Activated CD8-positive, alpha-beta T cell treated with anti-CD3 and anti-CD28 coated beads for 36 hours (primary cell): ENCODE measurements around the gene LDHB. TPM values are rescaled to one million over a fixed set of nuclear protein-coding genes. Genes with fewer than 3 reads are reported as not detected.
"Not testable (repeated sequence)": the region's sequence is repeated elsewhere in the genome, so short reads cannot be mapped to it uniquely, and the experiment has no call there.

Experiments used
- ATAC-seq: fragments of 200-7000 bp; cut with Tn5 transposase; one replicate; pipeline ENCODE4 v1.10.0; 2021; ENCODE audit warnings: mild to moderate bottlenecking, moderate library complexity
- CTCF ChIA-PET: fragments of 350-600 bp; sonication (Branson Sonifier 250); formaldehyde crosslinking; loops from one replicate; lab custom pipeline; 2021; ENCODE audit warnings: antibody characterized with exemption; lab: Charles Lee
- POLR2A ChIA-PET: fragments of 350-600 bp; sonication (Branson Sonifier 250); formaldehyde crosslinking; loops from one replicate; lab custom pipeline; 2021; ENCODE audit warnings: antibody characterized with exemption; lab: Charles Lee
- DNase-seq: peaks from one replicate; pipeline ENCODE4 v3.0.0-alpha.2; 2020
- H3K27ac Mint-ChIP-seq: one replicate; pipeline ENCODE4 v1.8.0; 2021; ENCODE audit warnings: mild to moderate bottlenecking, mixed read lengths
- H3K27me3 Mint-ChIP-seq: one replicate; pipeline ENCODE4 v1.8.0; 2021; ENCODE audit warnings: mixed read lengths
- H3K36me3 Mint-ChIP-seq: one replicate; pipeline ENCODE4 v1.8.0; 2021; ENCODE audit warnings: low read depth, mixed read lengths
- H3K4me1 Mint-ChIP-seq: one replicate; pipeline ENCODE4 v1.8.0; 2021; ENCODE audit warnings: low read depth, mixed read lengths
- H3K4me3 Mint-ChIP-seq: one replicate; pipeline ENCODE4 v1.8.0; 2021; ENCODE audit warnings: mild to moderate bottlenecking, moderate library complexity, mixed read lengths
- H3K9me3 Mint-ChIP-seq: one replicate; pipeline ENCODE4 v1.8.0; 2021; ENCODE audit warnings: mixed read lengths
- CTCF ChIP-seq: fragments of 200-600 bp; IDR thresholded peaks from one replicate; pipeline ENCODE4 v1.8.0; 2022; ENCODE audit warnings: antibody characterized with exemption, mild to moderate bottlenecking
- intact Hi-C: fragments of 100-400 bp; cut with micrococcal nuclease; formaldehyde crosslinking; loops from one replicate; pipeline ENCODE4 v1.10.0; 2022
- total RNA-seq, 2 experiments: library from RNA; stranded (reverse); gene quantifications; one replicate each; pipeline ENCODE4 v1.2.3, GENCODE V29; 2021

The LDHB gene
- total RNA-seq, 2 experiments from 2014 or later, result 2,161 to 2,384 TPM

GRCh38 chr12:21648378-21648777 is 9.3 kb downstream of the LDHB start:
- POLR2A ChIA-PET, result interaction anchor here (1.0 to 4.3 kb wide), 6 partner anchors 9 to 147 kb away, joined by 3 to 35 read pairs (median 4); partner anchors contain the start of genes GOLT1B, LDHB and RECQL
- no peaks in the 10 kb centered on the region for H3K27me3 Mint-ChIP-seq
- H3K4me1 Mint-ChIP-seq, result peaks cover 86% of the 10 kb centered on the region
- H3K27ac Mint-ChIP-seq, result peak overlapping the region; percentile 28
- no peak for TF ChIP-seq CTCF
- H3K36me3 Mint-ChIP-seq, result peaks cover 85% of the 10 kb centered on the region
- H3K9me3 Mint-ChIP-seq, result no peaks in the 10 kb centered on the region
- H3K4me3 Mint-ChIP-seq, result no peak overlapping the region
- intact Hi-C loops, result no loop called here
- ATAC-seq (no peak), DNase-seq (no peak)
- CTCF ChIA-PET, result no interaction called here

GRCh38 chr12:21647179-21647578 is 10.5 kb downstream of the LDHB start:
- Mint-ChIP-seq H3K27ac (peak overlapping the region; percentile 34), H3K36me3 (peaks cover 86% of the 10 kb centered on the region), H3K9me3 (no peaks in the 10 kb centered on the region), H3K27me3 (no peaks in the 10 kb centered on the region), H3K4me1 (peaks cover 88% of the 10 kb centered on the region), H3K4me3 (no peak overlapping the region)
- CTCF ChIA-PET, result no interaction called here
- DNase-seq, result no peak
- no peak for TF ChIP-seq CTCF
- no peak for ATAC-seq
- POLR2A ChIA-PET, result interaction anchor here (1.0 to 4.3 kb wide), 7 partner anchors 8 to 146 kb away, joined by 3 to 35 read pairs (median 3); partner anchors contain the start of genes GOLT1B, LDHB and RECQL
- intact Hi-C loops, result no loop called here

- H3K9me3 Mint-ChIP-seq, DNase-seq, CTCF ChIA-PET, ATAC-seq, intact Hi-C loops, H3K27me3 Mint-ChIP-seq, H3K4me3 Mint-ChIP-seq: not testable (repeated sequence)
- POLR2A ChIA-PET, result interaction anchor here (0.5 to 3.3 kb wide), 2 partner anchors 12 to 1461 kb away, joined by 3 to 18 read pairs; partner anchors contain the start of gene LDHB
- Mint-ChIP-seq H3K4me1 (peaks cover 83% of the 10 kb centered on the region), H3K36me3 (peaks cover 83% of the 10 kb centered on the region), H3K27ac (peak overlapping the region; percentile 81)
Observed at GRCh38 chr12:21645041-21645500, 12.6 kb downstream of the LDHB start.

- Mint-ChIP-seq H3K4me3 (no peak overlapping the region), H3K27ac (peak overlapping the region; percentile 35), H3K9me3 (no peaks in the 10 kb centered on the region), H3K27me3 (no peaks in the 10 kb centered on the region), H3K4me1 (peaks cover 82% of the 10 kb centered on the region), H3K36me3 (peaks cover 82% of the 10 kb centered on the region)
- ATAC-seq, result no peak
- no peak for TF ChIP-seq CTCF
- intact Hi-C loops, result no loop called here
- ChIA-PET POLR2A (interaction anchor here (0.5 to 3.3 kb wide), 3 partner anchors 12 to 1461 kb away, joined by 3 to 18 read pairs (median 4); partner anchors contain the start of genes GOLT1B, LDHB and RECQL), CTCF (no interaction called here)
- no peak for DNase-seq
Observed at GRCh38 chr12:21644516-21644915, 13.1 kb downstream of the LDHB start.

GRCh38 chr12:21643758-21644157 is 13.9 kb downstream of the LDHB start:
- peaks cover 83% of the 10 kb centered on the region for H3K36me3 Mint-ChIP-seq
- CTCF ChIA-PET, result interaction anchor here (1.6 kb wide), 1 partner anchor 37 kb away, joined by 4 read pairs; no protein-coding TSS in a partner anchor
- intact Hi-C loops, result no loop called here
- DNase-seq, result no peak
- ATAC-seq, result no peak
- no peaks in the 10 kb centered on the region for H3K9me3 Mint-ChIP-seq
- no peak overlapping the region for H3K4me3 Mint-ChIP-seq
- H3K27me3 Mint-ChIP-seq, result no peaks in the 10 kb centered on the region
- H3K4me1 Mint-ChIP-seq, result peaks cover 84% of the 10 kb centered on the region
- POLR2A ChIA-PET, result interaction anchor here (0.7 to 3.3 kb wide), 3 partner anchors 9 to 142 kb away, joined by 3 to 18 read pairs (median 4); partner anchors contain the start of genes GOLT1B, LDHB and RECQL
- peak overlapping the region; percentile 81 for H3K27ac Mint-ChIP-seq
- TF ChIP-seq CTCF, result no peak
